NCI-H524 (cell line): ENCODE results near the gene TARP.
"Not testable (repeated sequence)": the region's sequence is repeated elsewhere in the genome, so short reads cannot be mapped to it uniquely, and the experiment has no call there.

Source experiments
- DNase-seq, 2 experiments: peaks; one replicate each; lab custom pipeline; 2025; lab: John Stamatoyannopoulos, UW

The TARP gene

DNA sequence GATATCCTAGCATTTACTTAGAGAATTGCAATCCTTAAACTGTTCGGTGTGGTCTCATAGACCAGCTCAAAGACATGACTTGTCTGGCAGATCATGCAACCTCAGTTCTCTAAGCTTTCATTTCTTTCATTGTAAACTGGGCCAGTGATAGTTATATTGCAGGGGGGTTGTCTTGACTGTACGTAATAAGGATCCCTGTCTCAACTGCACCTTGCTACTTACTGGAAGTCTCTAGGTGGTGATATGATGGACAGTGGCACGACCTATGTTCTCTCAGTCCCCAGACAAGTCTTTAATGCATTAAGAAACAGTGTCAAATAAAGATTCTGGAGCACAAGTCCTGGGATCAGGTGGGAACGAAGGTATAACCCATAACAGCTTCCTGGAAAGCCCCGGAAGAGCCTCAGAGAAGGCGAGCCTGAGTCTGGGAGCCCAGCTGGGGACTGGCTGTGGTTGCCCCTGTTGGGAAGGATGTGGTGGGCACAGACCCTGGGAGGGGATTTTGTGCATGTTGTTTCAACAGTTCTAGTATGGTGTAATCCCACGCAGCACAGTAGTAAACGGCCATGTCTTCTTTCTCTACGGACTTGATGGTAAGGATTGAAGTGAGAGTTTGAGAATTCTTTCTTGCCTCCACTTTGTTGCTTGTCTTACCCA, 26.0 kb upstream of the TARP start:
- DNase-seq = no peak

DNA sequence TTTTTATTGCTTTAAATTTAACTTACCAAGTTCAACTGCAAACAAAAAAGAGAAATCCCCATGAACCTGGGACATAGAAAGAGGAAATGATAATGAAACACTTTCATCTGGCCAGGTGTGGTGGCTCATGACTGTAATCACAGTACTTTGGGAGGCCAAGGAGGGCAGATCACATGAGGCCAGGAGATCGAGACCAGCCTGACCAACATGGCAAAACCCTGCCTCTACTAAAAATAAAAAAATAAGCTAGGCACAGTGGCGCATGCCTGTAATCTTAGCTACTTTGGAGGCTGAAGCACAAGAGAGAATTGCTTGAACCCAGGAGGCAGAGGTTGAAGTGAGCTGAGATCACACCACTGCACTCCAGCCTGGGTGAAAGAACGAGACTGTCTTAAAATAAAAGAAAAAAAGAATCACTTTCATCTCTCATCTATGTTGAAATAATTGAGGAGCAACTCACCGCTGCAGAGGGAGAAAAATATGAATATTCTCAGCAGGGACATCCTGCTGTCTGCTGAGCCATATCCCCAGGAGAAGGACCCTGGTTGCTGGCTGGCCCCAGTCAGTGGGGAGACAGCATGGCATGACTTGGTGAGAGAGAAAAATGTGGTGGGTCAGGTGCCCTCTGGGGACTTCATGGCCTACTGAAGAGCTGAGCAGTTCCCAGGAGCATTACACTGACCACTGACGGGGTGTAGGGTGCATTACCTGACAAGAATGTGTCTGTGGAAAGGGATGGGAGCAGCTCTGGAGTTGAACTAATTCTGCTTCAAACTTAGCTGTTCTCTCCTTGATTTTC, 22.8 kb upstream of the TARP start:
- no peak for DNase-seq

DNA sequence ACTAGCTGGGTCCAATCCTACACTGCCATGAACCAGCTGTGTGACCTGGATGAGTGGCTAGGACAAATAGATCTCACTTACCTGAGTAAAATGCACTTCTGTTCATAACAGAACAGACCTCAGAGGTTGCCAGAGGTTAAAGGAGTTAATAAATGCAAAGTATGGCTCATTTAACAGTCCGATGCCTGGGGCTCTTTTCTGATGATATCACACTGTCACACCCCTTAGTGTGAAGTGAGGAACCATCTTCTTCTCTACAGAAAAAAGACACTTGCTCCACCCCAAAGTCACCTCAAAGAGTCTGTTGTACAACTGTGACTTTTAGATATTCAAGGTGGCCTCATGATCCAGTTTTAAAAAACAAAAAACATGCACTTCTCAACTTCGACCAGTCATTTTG, 21.5 kb upstream of the TARP start:
- DNase-seq = no peak

DNA sequence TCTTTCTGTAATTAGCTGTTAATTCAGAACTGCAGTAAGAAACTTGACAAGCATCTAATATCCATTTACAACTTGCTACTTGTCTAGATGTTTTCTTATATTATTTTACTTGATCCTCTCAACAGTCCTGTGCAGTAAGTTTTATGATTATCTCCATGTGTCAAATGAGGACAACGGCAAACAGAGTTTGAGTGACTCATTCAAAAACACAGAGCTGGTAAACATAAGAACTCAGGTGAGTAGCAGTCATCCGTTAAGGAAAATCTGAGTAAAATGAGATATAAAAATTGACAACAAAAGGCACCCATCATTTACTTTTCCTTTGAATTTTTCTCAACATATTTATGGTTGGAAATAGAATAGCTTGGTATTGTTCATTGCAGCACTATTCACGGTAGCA, 19.0 kb upstream of the TARP start:
- no peak for DNase-seq

DNA sequence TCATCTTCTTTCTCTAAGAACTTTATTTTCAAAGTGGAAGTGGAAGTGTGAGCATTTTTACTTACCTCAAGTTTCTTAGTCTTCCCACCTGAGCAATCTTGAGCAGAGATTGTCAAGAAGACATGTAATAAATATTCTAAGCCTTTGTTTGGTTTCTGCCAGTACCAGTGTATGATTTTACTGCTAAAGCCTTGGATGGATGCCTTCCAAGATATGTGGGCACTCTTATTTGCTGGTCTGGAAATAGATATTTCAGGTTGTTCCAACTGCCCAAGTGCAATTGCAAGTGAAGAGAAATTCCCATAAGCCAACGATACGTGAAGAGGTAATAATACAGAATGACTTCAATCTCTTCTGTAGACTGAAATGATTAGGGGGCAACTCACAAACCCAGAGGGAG, 18.2 kb upstream of the TARP start:
- DNase-seq = no peak

DNA sequence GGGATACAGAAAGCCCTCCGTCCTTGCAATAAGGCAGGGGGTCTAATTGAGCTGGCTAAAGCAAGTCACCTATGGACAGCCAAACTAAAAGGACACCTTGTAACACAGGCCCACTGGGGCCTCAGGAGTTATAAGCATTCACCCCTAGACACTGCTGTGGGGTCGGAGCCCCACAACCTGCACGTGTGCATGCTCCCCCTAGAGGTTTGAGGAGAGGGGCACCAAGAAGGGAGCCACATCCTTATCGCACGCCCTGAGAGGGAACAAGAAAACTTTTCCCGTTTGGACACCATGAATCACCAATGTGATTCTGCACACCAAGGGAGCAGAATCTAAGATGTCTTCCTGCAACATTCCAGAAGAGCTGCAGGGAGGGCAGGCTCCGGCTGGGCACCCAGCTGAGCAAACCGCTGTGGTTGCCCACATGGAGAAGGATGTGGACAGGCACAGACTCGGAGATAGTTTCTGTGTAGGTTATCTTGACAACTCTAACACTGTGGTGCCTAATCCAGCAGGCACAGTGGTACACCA, 17.7 kb upstream of the TARP start:
- no peak for DNase-seq

DNA sequence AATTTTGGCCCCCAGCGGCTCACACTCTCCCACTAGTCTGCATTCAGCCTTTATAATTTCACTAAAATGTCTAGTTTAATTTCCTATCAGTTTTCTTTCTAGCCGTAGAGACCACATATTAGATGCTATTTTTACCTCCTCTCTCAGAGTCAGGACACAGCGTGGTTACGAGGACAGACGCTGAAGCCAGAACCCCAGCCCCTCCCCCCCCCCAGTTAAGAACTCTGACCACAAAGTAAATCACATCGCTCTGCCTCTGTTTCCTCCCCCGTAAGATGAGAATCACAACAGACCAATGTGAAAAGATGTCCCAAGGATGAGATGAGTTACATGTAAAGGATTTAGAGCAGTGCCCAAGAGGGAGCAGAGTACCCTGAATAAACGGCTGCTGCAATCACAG, 11.1 kb upstream of the TARP start:
- no peak for DNase-seq

DNA sequence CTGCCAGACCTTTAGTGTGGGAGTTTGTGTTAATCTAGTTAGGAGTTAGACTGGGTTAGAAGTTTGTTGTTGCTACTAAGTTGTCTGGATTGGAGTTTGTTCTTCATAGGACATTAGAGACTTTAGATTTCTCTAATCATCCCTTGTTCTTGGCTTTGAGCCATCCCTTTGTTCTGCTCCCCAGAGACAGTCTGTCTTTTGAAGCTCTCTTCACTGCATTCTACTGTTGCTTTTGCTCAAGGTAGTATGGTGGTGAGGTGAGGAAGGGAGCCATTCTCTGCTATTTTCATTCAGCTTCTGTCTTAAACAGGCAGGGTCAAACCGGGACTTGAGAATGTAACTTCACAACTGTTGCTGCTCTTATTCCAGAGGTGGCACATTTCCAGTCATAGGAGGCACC, 10.4 kb upstream of the TARP start:
- DNase-seq = no peak

DNA sequence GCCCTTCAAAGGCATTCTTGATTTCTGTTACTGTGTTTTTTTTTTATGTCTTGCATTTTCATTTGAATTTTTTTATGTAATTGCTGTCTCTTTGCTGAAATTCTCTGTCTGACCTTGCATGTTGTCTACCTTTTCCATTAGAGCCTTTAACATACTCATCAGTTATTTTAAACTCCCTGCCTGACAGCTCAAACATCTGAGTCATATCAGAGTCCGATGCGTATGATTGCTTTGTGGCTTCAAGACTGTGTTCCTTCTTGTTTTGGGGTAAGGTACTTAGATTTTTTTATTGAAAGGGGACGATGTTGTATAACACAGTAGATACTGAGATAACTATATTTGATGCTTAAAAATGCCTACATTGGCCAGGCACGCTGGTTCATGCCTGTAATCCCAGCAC, 9.7 kb upstream of the TARP start:
- no peak for DNase-seq

DNA sequence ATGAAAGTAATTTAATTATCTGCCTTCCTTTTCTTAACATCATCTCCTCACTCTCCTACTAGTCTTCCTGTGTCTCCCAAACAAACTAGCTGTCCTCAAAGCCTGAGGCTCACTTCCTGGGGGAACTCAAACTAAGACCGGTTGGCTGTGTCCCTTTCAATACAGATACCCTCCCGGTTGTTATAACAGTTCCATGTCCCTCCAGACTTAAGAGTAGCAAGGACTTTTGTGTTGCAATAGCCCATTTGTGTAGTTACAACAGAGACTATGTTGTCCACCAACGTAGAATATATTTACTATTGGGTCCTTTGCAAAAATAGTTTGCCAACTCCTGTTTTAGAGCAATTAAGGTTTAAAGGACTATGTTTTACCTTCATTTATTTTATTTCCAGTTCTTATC, 8.6 kb upstream of the TARP start:
- DNase-seq = no peak

DNA sequence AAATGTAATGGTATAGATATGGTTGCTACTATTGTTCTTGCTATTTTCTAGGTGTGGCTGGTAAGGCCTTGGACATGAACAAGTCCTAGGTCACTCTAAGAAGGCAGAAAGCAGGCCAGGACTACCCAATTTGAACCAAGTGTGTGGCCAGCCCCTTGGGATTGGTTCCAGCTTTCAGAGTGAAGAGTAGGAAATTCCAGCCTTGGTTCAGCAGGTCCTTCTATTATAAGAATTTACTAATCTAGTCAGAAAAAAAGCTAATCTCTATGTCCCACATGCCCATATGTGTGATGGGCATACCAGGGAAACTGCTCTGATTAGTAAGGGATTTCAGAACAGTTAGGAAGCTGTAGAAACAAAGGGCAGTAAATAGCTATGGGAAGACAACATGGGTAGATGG, 7.8 kb upstream of the TARP start:
- no peak for DNase-seq

DNA sequence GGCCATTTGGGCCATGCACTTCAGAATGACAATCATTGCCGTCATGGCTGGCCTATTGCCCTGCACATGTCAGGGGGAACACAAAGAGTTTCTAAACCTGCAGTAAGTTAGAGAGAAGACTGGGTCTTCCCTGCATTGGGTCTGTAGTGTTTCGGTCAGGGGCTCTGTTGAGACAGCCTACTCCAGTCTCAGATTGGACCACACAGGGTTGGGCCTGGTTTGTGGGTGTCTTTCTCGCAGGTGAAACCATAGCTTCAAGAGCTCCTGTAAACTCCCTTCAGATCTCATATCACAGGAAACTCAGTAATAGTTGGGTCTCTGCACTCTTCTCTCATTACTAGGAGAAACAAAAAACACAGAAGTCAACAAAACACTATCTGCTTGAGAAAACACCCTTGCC, 7.3 kb upstream of the TARP start:
- no peak for DNase-seq

DNA sequence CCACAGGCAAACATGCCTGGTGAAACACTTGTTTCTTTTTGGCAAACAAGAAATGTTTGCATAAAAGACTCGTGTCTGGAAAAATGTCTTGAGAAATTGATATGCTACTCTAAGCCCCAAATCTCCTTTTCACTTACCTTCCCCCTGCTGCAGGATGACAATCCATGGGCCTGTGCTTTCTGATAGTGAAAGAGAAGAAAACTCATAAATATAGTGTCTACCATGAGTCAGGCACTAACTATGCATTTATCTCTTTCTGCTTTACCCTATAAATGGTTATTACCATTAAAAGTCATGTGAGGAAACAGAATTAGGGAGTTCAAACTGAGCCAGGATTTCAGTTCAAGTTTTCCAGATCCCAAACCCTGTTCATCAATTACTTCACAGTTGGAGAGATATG, 6.6 kb upstream of the TARP start:
- DNase-seq = no peak

DNA sequence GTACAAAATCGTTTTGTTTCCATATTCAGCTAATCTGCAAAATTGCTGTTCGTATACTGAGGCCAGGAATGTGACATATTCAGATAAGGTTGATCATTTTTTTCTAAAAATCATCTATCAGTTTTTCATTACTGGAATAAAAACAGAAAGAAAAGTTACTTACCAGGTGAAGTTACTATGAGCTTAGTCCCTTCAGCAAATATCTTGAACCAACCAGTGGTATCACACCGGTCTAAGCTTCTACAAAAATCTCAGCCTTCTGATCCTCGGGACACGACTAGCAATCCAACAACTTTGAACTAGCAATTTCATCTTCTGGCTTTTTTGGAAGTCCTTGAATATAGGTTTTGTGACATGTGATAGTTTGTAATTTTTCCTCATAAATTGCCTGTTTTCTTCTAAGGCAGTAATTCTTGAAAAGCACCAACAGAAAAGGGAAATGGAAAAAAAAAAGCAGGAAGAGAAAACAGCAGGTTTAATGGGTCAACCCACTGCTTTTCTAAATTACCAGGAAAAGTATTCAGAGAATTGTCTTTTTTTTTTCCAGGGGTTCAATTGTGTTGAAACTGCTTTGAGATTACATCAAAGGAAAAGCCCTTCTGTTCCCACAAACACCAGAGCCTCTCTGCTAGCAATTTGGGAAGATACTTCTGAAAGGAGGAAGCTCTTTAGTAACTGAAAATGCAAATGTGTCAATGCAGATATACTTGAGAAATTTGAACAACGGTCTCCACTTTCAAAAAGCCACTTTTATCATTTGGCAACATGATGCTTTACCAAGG, 2.9 kb upstream of the TARP start:
- DNase-seq = no peak

DNA sequence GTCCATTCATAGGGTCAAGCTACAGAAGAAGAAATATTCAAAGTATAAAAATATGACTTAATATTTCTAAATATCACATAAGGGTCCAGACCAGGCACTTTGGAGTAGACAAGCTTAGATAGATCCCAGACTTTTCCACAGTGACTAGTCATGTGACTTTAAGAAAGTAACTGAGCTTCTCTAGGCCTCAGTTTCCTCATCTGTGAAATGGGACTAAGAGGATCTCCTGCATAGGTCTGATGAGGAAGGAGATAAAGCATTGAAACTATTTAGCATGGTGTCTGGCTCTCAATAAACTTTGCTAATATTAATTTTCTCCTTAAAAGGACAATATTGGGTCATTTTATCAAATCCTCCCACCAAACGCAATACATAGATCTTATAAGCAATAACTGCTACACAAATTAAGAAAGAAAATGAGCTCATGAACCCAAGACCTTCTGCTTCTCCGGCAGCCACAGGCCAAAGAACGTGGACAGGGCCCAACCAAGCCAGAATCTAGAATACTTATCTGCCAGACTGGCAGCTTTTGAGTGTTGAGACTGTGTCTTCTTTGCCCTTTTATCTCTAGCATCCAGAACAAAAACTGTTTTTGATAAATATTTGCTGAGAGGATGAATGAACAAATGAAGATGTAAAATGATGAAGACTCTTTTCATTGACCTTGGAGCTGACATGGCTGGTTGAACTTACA, 1.6 kb upstream of the TARP start:
- no peak for DNase-seq

DNA sequence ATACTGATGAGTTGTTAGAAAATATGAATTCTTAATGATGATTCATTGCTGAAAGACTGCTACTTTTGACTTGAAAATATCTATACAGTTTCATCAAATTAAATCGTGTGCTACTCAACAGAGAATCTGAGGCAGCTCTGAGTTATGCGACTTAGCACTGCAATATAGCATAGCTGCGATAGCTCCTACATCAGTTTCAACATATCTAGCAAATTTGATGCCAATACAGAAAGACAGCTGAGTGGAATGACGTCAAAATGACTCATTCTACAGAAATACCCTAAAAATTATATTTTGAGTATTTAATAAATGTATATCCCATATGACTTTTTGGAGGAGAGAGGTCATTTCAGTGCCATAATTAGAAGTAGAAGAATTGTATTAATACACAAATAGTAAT, 1.1 kb upstream of the TARP start:
- DNase-seq = no peak

DNA sequence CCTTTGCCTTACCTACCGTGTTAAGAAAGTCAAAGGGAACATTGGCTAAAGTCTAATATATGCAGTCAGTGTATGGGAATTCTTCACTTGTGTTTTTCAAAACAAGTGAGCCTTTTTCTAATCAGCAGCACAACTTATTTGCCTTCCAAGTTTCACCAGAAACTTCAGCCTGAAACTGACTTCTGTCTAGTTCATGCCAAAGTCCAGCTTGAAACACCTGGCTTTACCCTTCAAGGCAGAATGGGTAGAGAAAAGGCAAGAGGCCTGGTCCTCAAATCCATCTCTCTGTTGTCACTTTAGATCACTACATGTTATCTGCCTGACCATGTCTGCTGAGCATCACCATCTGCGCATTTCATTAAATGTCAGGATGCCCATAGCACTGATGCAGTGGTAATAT, 3.0 kb downstream of the TARP start:
- not testable (repeated sequence) for DNase-seq

DNA sequence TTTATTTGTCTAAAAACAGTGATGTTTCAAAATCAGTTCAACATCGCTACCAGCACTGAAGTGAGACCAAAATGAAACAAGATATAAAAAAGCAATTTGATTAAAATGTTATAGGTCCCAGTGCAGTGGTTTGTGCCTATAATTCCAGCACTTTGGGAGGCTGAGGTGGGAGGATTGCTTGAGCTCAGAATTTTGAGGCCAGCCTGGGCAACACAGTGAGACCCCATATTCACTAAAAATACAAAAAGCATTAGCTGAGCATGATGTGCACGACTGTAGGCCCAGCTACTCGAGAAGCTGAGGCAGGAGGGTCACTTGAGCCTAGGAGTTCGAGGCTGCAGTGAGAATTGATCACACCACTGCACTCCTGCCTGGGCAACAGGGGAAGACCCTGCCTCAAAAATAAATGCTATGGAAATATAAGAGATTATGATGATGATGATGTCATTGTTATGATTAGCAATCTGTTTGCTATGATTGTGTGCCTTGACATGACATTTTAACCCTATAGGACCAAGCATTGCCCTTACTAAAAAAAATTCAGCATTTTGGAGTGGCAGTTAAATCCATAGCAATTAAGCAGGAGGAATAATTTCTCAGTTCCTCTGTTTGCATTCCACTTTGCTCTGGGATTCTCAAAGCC, 3.6 kb downstream of the TARP start:
- DNase-seq = not testable (repeated sequence)

DNA sequence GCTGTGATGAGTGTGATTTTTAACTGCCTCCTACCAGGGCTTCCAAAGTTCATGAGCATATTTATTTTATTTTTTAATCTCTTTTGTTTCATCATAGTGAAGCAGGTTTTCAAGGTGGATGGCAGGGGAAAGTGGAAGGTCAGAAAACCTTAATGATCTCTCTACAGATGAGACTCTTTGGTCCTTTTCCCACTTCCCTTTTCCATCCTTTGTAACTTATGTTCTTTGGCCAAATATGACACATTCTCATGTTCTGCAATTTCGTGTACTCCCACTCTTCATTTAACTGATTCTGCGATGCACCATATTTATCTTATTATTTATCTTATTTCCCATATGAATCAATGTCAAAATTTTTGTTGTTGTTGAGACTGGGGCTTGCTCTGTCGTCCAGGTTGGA, 7.5 kb downstream of the TARP start:
- DNase-seq = not testable (repeated sequence)

DNA sequence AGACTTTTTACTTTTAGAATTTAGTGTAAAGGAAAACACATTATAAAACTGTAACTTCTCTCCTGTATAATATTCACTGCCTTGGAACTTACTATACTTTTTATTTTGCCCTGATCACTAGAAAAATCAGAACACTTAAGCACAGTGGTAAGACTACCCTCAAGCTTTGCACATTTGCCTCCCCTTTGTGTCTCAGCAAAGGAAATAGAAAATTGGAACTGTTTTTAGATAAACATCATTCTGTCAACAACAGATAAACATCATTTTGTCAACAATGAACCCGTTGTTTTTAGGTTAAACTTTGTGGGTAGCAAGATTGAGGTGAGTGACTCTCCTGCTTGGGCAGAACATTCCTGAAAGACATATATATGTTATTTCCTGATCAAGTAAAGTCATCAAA, 8.8 kb downstream of the TARP start:
- not testable (repeated sequence) for DNase-seq

DNA sequence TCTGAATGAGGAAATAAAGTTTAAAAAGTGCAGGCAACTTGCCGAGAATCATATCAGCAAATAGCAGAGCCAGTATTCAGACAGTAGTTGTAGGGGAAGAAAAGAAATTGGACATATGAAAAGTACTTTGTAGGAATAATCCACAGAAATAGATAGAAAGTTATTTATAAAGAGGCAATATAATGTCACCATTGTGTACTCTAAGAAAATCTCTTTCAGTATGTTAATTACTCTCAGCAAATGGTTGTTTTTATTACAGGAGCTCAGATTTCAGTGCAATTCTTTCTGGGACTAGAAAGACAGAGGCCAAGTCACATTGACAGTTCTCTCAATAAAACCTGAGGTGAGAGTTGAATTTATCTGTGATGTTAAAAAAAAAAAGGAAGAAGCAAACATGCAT, 10.2 kb downstream of the TARP start:
- not testable (repeated sequence) for DNase-seq

DNA sequence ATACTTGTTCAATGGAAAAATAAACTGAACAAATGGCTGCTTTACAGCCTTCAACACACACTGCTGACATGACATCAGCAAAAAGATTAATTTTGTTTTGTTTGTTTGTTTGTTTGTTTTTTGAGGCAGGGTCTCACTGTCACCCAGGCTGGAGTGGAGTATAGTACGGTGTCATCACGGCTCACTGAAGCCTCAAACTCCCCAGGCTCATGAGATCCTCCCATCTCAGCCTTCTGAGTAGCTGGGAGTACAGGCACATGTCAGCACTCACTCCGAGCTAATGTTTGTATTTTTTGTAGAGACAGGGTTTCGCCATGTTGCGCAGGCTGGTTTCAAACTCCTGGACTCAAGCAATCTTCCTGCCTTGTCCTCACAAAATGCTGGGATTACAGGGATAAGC, 10.9 kb downstream of the TARP start:
- DNase-seq = no peak
